Activated CD4-positive, alpha-beta T cell treated with anti-CD3 and anti-CD28 coated beads, Interleukin-2, amount 50 U/mL, for 1 hour (primary cell): ENCODE measurements around the gene DCLRE1C.
A peak's percentile ranks its signal among the peaks of the same experiment; 100 is the strongest.
"Not testable (repeated sequence)": the region's sequence is repeated elsewhere in the genome, so short reads cannot be mapped to it uniquely, and the experiment has no call there.

Source experiments
- DNase-seq: peaks from one replicate; pipeline ENCODE4 v3.0.0-alpha.2; 2020

The DCLRE1C gene

GRCh38 chr10:14879124-14879927, 74.6 kb downstream of the DCLRE1C start:
- DNase-seq = peak; percentile 21

GRCh38 chr10:14878266-14879123, 75.4 kb downstream of the DCLRE1C start, which contains the start of gene SUV39H2:
TSS of gene SUV39H2 (plus strand) at chr10:14878866. CDS start at chr10:14878889, 23 bp downstream.
- DNase-seq = peak; percentile 87

- no peak for DNase-seq
Measured at GRCh38 chr10:14876764-14877163, 77.1 kb downstream of the DCLRE1C start.

DNA sequence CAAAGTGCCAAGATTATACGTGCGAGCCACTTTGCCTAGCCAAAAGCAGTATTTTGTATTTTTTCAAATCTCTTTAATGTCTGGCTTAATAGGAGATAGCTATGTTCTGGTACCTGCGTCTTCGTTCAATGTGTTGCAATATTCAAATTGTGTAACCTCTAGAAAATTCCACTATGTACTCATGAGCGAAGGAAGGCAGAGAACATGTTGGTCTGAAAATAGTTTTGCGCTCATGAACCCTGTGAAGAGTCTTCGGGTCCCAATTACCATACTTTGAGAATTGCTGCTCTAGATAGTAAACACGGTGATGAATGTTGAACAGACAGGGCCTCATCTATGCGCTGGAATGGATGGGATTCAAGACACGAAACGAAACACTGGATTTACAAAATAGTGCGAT, 78.0 kb downstream of the DCLRE1C start:
- DNase-seq = no peak

DNA sequence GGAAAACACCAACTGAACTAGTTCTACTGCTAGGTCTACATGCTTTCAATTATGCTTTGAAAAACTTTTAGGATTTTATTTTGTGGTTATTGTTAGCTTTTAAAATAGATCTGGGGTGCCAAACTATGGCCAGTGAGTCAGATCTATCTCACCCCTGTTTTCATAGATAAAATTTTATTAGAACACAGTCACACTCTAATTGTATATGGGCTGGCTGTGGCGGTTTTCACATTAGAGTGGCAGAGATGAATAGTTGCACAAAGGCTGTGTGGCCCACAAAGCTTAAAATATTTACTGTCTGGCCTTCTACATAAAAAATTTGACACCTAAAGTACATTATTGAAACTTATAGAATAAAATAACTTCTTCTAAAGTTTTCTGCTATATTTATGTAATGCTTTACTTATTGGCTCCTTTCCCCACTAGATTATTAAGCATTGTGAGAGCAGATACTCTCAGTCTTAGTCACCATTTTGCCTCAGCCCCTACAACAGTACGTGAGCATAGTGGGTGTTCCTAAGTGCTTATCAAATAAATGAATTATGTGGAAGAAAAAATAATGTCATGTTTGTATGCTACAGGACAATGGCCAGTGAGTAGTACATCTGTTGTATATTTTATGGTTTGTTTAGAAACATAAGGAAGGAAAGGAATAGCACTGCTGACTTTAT, 80.7 kb downstream of the DCLRE1C start:
- no peak for DNase-seq

DNA sequence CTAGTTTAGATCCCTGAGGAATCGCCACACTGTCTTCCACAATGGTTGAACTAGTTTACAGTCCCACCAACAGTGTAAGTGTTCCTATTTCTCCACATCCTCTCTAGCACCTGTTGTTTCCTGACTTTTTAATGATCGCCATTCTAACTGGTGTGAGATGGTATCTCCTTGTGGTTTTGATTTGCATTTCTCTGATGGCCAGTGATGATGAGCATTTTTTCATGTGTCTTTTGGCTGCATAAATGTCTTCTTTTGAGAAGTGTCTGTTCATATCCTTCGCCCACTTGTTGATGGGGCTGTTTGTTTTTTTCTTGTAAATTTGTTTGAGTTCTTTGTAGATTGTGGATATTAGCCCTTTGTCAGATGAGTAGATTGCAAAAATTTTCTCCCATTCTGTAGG, 89.0 kb downstream of the DCLRE1C start:
- DNase-seq = not testable (repeated sequence)

- DNase-seq = not testable (repeated sequence)
Measured at GRCh38 chr10:14864466-14864865, 89.4 kb downstream of the DCLRE1C start.

GRCh38 chr10:14860791-14861190, 93.1 kb downstream of the DCLRE1C start:
- DNase-seq = no peak

DNA sequence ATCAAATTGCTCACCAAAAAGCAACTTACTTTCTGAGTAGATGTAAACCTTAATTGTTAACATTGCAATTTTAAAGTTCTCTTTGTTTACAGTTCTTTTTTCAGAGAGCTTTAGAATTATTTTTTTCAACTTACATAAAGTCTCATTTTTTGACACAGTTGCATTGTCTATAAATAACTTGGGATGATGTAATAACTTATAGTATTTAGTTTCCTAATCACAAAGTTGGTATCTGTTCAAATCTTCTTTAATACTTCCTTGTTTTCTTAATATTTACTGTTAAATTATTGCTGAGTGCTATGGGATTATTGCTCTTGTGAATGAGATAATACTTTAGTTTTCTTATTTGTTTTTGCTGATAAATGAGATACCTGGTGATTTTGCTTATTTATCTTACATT, 94.1 kb downstream of the DCLRE1C start:
- no peak for DNase-seq

DNA sequence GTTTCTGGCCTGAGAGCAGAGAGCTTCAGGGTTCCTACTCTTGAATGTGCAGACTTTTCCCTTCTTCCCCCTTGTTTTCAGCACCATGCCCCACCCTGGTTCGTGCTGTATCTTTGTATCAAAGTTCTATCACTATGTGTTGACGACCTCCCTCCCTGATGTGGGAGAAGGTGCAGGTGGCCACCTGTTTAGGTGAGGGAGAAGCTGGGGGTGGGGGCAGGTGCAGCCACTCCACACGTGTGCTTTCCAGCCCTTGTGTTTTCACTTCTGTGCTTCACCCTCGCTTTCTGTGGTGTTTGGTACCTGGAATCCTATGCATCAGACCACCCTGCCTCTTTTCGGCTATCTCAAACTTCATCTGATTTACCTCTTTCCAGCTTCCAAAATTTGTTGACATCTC, 94.9 kb downstream of the DCLRE1C start:
- DNase-seq = no peak

DNA sequence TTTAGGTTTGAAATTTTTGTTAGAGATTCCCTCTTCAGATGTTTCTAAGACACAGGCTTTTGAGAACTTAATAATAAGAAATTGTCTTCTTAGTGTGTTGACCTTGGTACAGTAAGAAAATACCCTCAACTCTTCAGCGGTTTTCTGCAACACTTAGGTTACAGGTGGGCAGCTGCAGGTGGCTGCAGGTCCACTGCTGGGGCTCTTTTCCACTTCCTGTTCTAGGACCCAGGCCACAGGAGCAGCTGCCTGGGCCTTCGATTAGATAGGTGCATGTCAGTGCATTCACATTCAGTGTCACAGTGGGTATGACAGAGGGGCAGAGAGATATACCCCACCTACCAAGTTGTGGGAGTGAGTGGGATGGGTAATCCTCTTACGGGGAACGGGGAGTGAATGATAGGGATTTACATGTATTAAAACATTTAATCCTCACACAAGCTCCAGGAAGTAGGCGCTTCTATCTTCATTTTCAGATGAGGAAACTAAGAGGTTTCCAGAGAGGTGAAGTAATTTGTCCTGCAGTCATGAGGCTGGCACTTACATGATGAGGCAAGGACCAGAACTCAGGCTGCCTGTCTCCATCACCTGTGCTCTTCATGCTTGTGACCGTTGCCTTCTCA, 95.4 kb downstream of the DCLRE1C start:
- DNase-seq = no peak

- no peak for DNase-seq
Measured at GRCh38 chr10:14855453-14855852, 98.4 kb downstream of the DCLRE1C start.

DNA sequence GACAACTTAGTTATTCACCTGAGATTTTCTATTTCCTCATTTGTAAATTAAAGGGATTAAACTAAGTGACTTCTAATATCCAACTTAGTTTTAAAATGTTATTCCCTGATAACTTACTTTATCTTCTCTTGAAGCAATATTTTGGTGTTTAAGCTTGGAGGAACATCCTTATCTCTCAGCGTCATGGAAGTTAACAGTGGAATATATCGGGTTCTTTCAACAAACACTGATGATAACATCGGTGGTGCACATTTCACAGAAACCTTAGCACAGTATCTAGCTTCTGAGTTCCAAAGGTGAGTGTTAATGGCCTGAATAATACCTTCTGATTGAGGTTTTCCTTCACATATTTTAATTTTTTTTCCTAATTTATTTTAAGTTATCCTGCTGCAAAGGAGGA, 101.7 kb downstream of the DCLRE1C start:
- DNase-seq = no peak
